ENCODE data around the gene PRELP.

GRCh38 chr1:203450479-203451149 is 25.0 kb upstream of the PRELP start:
- no peak for TF ChIP-seq CTCF (IDR thresholded peaks at IDR 0.05)
- TF ChIP-seq POLR2A (IDR thresholded peaks at IDR 0.05), result no peak
